HS-27A (cell line): ENCODE measurements around the gene NUDT7.

Source experiments
- DNase-seq: peaks from one replicate; pipeline ENCODE4 v3.0.0-alpha.2; 2012; ENCODE audit warnings: low read depth, missing footprints

Gene NUDT7

GRCh38 chr16:77729951-77730350 is 7.6 kb downstream of the NUDT7 start:
- no peak for DNase-seq

GRCh38 chr16:77732241-77732946 is 10.1 kb downstream of the NUDT7 start:
- DNase-seq = no peak

- DNase-seq = no peak
Measured at GRCh38 chr16:77736879-77737278, 14.6 kb downstream of the NUDT7 start.

GRCh38 chr16:77738706-77739558 is 16.6 kb downstream of the NUDT7 start:
- no peak for DNase-seq

- DNase-seq = no peak
Measured at GRCh38 chr16:77739559-77739892, 17.2 kb downstream of the NUDT7 start.

GRCh38 chr16:77744141-77744540 is 21.8 kb downstream of the NUDT7 start:
- no peak for DNase-seq

- no peak for DNase-seq
Measured at GRCh38 chr16:77745972-77746371, 23.7 kb downstream of the NUDT7 start.

GRCh38 chr16:77748421-77749005 is 26.2 kb downstream of the NUDT7 start:
- DNase-seq = no peak

- DNase-seq = no peak
Measured at GRCh38 chr16:77749415-77749814, 27.1 kb downstream of the NUDT7 start.

GRCh38 chr16:77758046-77758445 is 35.7 kb downstream of the NUDT7 start:
- no peak for DNase-seq

- no peak for DNase-seq
Measured at GRCh38 chr16:77758508-77758907, 36.2 kb downstream of the NUDT7 start.

GRCh38 chr16:77759201-77759600 is 36.9 kb downstream of the NUDT7 start:
- no peak for DNase-seq

- no peak for DNase-seq
Measured at GRCh38 chr16:77759821-77760220, 37.5 kb downstream of the NUDT7 start.

GRCh38 chr16:77760800-77761199 is 38.5 kb downstream of the NUDT7 start:
- no peak for DNase-seq

- DNase-seq = no peak
Measured at GRCh38 chr16:77761204-77761603, 38.9 kb downstream of the NUDT7 start.

- DNase-seq = no peak
Measured at GRCh38 chr16:77762262-77762661, 39.9 kb downstream of the NUDT7 start.

- DNase-seq = no peak
Measured at GRCh38 chr16:77763994-77764393, 41.7 kb downstream of the NUDT7 start.

GRCh38 chr16:77767211-77767610 is 44.9 kb downstream of the NUDT7 start:
- no peak for DNase-seq

- no peak for DNase-seq
Measured at GRCh38 chr16:77767826-77768225, 45.5 kb downstream of the NUDT7 start.

GRCh38 chr16:77775911-77776909 is 53.9 kb downstream of the NUDT7 start:
- no peak for DNase-seq

- no peak for DNase-seq
Measured at GRCh38 chr16:77777745-77778144, 55.4 kb downstream of the NUDT7 start.

GRCh38 chr16:77780378-77780837 is 58.1 kb downstream of the NUDT7 start:
- DNase-seq = no peak
